HepG2 (cell line): ENCODE measurements around the gene ADARB2.

Experiments
- ZBTB3 ChIP-seq: sonication (generic); formaldehyde crosslinking; IDR thresholded peaks from 2 replicates; pipeline ENCODE4 v1.4.0; 2020; ENCODE audit warnings: low read depth, mild to moderate bottlenecking, moderate library complexity, missing genetic modification reagents, borderline replicate concordance
- ZNF674 ChIP-seq: sonication (generic); formaldehyde crosslinking; IDR thresholded peaks from 2 replicates; pipeline ENCODE4 v1.5.0; 2020; ENCODE audit warnings: low read depth, mild to moderate bottlenecking, missing genetic modification reagents

DNA sequence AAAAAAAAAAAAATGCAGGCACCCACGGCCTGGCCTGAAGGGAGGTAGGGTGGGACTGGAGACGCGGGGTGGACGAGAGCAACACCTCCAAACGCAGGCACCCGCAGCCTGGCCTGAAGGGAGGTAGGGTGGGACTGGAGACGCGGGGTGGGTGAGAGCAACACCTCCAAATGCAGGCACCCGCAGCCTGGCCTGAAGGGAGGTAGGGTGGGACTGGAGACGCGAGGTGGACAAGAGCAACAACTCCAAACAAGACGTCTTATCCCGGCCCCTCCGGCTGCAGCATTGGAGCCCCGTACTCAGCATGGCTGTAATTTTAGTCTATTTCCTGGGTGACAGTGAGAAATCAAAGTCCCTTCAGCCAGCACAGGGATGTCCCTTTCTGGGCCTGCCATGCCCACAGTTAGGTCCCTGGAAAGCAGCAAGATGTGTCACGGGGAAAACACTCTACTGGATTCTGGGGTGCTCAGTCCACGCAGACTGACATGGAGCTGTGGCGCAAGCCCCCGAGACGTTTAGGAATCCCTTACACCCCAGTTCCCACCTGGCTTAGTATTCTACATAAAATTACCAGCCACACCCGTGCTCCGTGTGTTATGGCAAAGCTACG lies 561.3 kb downstream of the ADARB2 start:
- no peak for TF ChIP-seq ZNF674
- TF ChIP-seq ZBTB3 (CRISPR knock-in tag), result no peak
